Measurements from ENCODE around the gene RRP1. TPM values are rescaled to one million over a fixed set of nuclear protein-coding genes. Genes with fewer than 3 reads are reported as not detected.

Gene RRP1
- total RNA-seq, 2 donors from 2014 or later: 9.9 to 27.7 TPM

GRCh38 chr21:43850728-43851295 is 61.4 kb downstream of the RRP1 start:
- no peak for ATAC-seq
- TF ChIP-seq POLR2A (IDR thresholded peaks at IDR 0.05): no peak
- no peak for TF ChIP-seq CTCF (IDR thresholded peaks at IDR 0.05)
- WGBS, 2 donors: 65 to 76% methylated on average over 8 of the region's 8 CpGs

GRCh38 chr21:43851593-43851992 is 62.2 kb downstream of the RRP1 start:
- Histone ChIP-seq H3K27ac (no peak overlapping the region), H3K4me3 (no peak overlapping the region), H3K36me3 (replicated peaks in 1 of 2; ENCODE audit: insufficient read depth in 1 of 2, low read depth in 2 of 2) (no peaks in the 10 kb centered on the region), H3K9me3 (no peaks in the 10 kb centered on the region), H3K4me1 (no peaks in the 10 kb centered on the region), H3K27me3 (no peaks in the 10 kb centered on the region)
- WGBS, 2 donors: 74 to 79% methylated on average over 11 to 12 of the region's 12 CpGs
- no peak for DNase-seq
- TF ChIP-seq CTCF (IDR thresholded peaks at IDR 0.05): no peak
- intact Hi-C loops (cut with DNase I): no loop called here
- ATAC-seq: no peak

More at GRCh38 chr21:43850728-43851295, 61.4 kb downstream of the RRP1 start:
- Histone ChIP-seq H3K27ac (no peak overlapping the region), H3K36me3 (replicated peaks in 1 of 2; ENCODE audit: insufficient read depth in 1 of 2, low read depth in 2 of 2) (no peaks in the 10 kb centered on the region), H3K9me3 (no peaks in the 10 kb centered on the region), H3K4me1 (no peaks in the 10 kb centered on the region), H3K27me3 (no peaks in the 10 kb centered on the region), H3K4me3 (no peak overlapping the region)
- DNase-seq: no peak
- intact Hi-C loops (cut with DNase I): no loop called here

GRCh38 chr21:43853851-43854772 is 64.7 kb downstream of the RRP1 start:
- TF ChIP-seq POLR2A (IDR thresholded peaks at IDR 0.05): no peak
- no peak for TF ChIP-seq CTCF (IDR thresholded peaks at IDR 0.05)
- ATAC-seq: no peak
- no peaks in the 10 kb centered on the region for H3K9me3 ChIP-seq
- WGBS, 2 donors: 84% methylated on average over 32 of the region's 34 CpGs
- intact Hi-C loops (cut with DNase I): no loop called here
- H3K27ac ChIP-seq: no peak overlapping the region
- H3K36me3 ChIP-seq (replicated peaks in 1 of 2; ENCODE audit: insufficient read depth in 1 of 2, low read depth in 2 of 2): no peaks in the 10 kb centered on the region
- no peak overlapping the region for H3K4me3 ChIP-seq
- H3K27me3 ChIP-seq: no peaks in the 10 kb centered on the region
- no peak for DNase-seq
- H3K4me1 ChIP-seq: no peaks in the 10 kb centered on the region

Small RNA genes within 50 kb of the gene (small RNA-seq; reads per million reads assigned to genes)
- gene AP001052.1: not detected

Other genes with a start within 250 kb of the RRP1 start
- 1 to 10 TPM; 3.1 to 4.3 TPM for gene HSF2BP, start 130.1 kb upstream of the RRP1 start, total RNA-seq
- 10 to 100 TPM; 15.8 to 19.1 TPM for gene RRP1B, start 130.0 kb upstream of the RRP1 start, total RNA-seq
- 10 to 100 TPM; 33.7 to 68.9 TPM for gene PDXK, start 70.4 kb upstream of the RRP1 start, total RNA-seq
- gene CSTB, start 13.3 kb upstream of the RRP1 start, total RNA-seq: 10 to 100 TPM in 1 of 2 donors, 1 to 10 TPM in 1; 8.6 to 11.9 TPM
- 10 to 100 TPM; 21.8 to 39.2 TPM for gene AGPAT3, start 75.6 kb downstream of the RRP1 start, total RNA-seq
- 10 to 100 TPM; 10.9 to 26.4 TPM for gene TRAPPC10, start 222.7 kb downstream of the RRP1 start, total RNA-seq

All from body of pancreas (tissue), 4 donors.